ENCODE measurements around the gene PHB1.
A peak's percentile ranks its signal among the peaks of the same experiment; 100 is the strongest.

PHB1 gene

DNA sequence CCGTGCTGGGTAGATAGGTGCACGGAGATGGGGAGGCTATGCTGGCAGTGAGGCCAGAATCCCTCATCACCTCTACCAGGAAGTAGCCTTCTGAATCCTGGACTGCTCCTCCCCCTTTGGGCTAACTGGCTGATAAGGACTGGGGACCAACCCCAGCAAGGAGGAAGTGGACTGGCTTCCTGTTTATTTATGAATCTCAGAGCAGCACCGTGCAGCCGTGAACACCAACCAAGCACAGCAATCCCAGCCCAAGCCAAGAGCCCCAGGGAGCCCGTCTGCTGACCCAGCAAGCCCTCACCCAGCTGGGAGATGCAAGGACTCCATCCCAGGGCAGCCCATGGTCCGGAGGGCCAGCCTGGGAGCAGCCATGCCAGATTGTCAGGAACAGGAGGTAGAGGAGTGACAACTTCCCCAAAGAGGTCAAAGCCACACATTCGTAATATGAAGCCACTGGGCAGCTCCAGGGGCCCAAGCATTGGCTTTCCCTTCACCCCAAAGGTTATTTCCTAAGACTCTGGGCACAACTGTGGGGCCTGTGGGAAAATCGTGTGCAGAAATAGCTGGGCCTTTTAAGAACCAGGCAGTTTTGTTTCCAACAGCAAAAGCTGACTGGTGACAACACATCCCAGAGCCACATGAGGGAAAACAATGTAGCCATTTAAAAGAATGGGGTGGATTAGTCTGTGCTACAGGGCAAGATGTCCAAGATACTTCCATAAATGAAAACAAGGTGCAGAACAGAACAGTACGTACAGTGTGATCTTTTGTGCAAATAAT, 23.9 kb downstream of the PHB1 start:
- peak overlapping the region; percentile 38 for H3K27ac ChIP-seq
- TF ChIP-seq, protein P1, sequence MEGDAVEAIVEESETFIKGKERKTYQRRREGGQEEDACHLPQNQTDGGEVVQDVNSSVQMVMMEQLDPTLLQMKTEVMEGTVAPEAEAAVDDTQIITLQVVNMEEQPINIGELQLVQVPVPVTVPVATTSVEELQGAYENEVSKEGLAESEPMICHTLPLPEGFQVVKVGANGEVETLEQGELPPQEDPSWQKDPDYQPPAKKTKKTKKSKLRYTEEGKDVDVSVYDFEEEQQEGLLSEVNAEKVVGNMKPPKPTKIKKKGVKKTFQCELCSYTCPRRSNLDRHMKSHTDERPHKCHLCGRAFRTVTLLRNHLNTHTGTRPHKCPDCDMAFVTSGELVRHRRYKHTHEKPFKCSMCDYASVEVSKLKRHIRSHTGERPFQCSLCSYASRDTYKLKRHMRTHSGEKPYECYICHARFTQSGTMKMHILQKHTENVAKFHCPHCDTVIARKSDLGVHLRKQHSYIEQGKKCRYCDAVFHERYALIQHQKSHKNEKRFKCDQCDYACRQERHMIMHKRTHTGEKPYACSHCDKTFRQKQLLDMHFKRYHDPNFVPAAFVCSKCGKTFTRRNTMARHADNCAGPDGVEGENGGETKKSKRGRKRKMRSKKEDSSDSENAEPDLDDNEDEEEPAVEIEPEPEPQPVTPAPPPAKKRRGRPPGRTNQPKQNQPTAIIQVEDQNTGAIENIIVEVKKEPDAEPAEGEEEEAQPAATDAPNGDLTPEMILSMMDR (conservative IDR thresholded peaks at IDR 0.05) = no peak

DNA sequence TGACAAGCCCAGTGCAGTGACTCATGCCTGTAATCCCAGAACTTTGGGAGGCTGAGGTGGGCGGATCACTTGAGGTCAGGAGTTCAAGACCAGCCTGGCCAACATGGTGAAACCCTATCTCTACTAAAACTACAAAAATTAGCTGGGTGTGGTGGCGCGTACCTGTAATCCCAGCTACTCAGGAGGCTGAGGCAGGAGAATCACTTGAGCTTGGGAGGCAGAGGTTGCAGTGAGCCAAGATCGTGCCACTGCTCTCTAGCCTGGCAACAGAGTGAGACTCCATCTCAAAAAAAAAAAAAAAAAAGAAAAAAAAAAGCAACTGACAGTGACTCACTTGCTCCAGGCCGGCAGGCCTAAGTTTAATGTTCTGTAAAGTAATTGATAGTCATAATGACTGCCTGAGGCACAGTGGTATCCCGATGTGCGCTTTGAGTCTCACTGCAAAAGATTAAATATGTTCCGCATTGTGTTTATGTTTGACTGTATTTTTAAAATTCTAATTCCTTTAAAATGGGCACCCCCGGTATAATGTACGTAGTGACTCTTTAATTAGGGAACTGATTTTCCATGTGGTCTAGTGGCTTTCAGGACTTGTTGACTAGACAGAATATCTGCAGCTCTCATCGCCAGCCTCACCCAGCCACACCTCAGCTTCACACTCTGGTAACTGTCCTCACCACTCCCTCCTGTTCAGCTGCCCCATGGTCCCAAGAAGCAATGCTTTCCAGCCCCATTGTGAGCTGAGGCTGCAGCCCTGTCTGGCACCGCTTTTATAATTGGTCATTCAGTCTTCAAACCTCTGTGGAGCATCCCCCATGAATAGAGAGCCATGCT, 25.0 kb downstream of the PHB1 start:
- H3K27ac ChIP-seq = peak overlapping the region; percentile 38; the same call in 1 of the 2 replicates

DNA sequence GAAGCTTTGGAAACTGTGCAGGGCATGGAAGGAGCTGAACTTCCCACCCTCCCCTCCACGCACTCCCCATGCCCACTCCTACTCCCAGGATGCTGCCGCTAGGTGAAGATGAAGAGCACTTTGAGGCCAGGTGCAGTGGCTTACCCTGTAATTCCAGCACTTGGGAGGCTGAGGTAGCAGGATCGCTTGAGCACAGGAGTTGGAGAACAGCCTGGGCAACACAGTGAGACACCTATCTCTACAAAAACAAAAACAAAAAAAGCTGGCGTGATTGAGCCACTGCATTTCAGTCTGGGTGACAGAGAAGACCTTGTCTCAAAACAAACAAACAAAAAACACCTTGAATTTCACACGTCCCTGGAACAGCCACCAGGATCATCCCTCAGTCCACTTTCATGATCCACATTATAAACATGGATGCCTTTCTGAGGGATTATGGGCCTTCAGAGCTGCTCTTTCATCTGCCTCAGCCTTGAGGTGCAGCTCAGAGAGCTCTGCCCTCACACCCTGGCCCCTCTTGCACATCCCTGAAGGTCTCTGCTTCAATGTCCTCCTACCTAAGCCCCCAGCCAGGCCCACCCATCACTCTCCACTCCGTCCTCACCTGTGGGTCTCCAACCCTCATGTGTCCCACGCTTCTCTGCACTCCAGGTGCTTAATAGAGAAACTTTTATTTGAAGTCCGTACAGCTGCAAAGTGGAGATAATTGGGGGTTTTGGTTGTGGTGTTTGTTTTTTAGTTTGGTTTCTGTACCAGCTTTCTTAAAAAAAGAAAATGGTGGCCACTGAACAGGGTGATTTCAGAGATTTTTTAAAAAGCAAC, 25.8 kb downstream of the PHB1 start:
- no peak overlapping the region for H3K27ac ChIP-seq
- TF ChIP-seq, protein P1 (conservative IDR thresholded peaks at IDR 0.05) = no peak

DNA sequence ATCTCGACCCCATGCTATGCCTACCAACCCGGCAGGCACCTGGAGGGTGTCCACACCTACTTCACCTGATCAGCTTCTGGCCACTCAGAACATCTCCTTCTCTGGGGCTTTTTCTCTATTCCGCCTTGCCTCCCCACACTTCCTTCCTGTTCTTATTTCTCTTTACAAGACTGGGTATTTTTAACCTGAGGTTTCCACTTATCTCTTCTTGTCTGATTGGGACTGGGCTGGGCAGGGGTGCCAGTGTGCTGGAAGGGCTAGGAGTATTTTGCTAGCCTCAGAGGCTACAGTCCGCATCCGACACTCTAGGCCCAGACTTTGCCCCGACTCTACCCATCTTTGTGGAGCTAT, 26.4 kb downstream of the PHB1 start:
- no peak overlapping the region for H3K27ac ChIP-seq
- TF ChIP-seq, protein P1 (conservative IDR thresholded peaks at IDR 0.05) = no peak

DNA sequence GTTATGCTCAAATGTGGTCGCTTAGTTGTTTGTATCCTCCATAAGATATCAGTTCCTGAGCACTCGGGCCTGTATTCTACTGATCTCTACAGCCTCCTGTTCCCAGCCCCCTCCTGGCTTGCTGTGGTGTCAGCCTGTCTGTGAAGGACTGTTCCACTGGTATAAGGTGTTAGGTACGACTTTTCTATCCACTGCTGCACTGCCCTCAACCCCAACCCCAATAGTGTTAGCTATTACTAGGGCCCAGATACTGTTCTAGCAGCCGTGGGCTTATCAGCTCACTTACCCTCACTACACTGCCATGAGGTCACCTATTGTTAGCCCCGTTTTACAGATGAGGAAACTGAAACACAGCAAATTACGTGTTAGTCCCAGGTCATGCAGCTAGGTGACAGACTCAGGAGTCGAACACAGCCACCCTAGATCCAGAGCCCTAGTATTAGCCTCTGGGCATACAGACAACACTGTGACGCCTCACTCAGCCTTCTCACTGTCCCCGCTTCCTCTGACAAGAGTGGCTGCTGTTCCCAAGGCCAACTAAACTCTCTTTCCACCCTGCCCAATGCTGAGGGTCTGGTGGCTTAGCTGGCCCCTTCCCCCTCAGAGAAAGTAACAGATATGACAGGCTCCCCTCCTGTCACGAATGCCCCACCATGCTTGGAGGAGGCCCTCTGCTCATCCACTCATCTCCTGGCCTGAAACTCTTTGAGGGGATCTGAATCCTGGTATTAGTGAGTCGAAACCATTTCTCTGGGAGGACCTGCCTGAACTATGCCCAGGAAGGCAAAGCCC, 27.0 kb downstream of the PHB1 start:
- TF ChIP-seq, protein P1 (conservative IDR thresholded peaks at IDR 0.05) = no peak
- H3K27ac ChIP-seq = no peak overlapping the region

DNA sequence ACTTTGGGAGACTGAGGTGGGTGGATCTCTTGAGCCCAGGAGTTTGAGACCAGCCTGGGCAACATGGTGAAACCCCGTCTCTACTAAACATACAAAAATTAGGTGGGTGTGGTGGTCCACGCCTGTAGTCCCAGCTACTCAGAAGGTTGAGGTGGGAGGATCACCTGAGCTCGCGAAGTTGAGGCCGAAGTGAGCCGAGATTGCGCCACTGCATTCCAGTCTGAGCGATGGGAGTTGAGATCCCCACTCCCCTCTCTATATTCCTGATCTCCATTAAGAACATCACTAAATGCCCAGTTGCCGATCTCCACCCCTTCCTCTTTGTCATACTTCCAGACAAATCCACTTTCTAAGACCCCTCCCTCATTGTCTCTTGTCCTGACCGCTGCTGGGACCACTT, 28.3 kb downstream of the PHB1 start:
- TF ChIP-seq, protein P1 (conservative IDR thresholded peaks at IDR 0.05) = no peak
- no peak overlapping the region for H3K27ac ChIP-seq

DNA sequence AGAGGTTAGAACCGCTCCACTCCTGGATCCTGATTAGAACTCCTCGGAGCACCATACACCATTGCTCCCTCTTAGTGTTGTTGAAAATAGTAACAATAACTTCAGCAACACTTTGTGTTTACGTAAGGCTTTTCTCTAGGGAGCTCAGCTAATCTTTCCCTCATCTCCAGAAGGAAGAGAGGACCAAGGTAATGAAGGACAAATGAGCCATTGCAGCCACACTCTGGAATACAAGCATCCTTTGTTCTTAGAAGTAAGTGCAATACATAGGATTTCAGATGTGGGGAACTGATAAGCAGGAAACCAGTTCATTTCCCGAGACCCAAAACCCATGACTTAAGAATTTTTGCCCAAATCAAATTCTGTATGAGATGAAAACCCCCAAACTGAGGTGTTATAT, 29.7 kb downstream of the PHB1 start:
- no peak overlapping the region for H3K27ac ChIP-seq
- TF ChIP-seq, protein P1 (conservative IDR thresholded peaks at IDR 0.05) = no peak
